WTC11 (cell line): ENCODE results near the gene CLASP1. TPM values are rescaled to one million over a fixed set of nuclear protein-coding genes. Genes with fewer than 3 reads are reported as not detected.

Experiments
- ATAC-seq: fragments of 200-7000 bp; cut with Tn5 transposase; 2 replicates; pipeline ENCODE4 v1.10.0; 2021; ENCODE audit warnings: mild to moderate bottlenecking, moderate library complexity
- CTCF ChIA-PET: fragments of 300-600 bp; sonication (Branson Sonifier 250); formaldehyde crosslinking; loops from one replicate; lab custom pipeline; 2021; ENCODE audit warnings: antibody characterized with exemption; lab: Charles Lee
- POLR2A ChIA-PET: fragments of 350-600 bp; sonication (Branson Sonifier 250); formaldehyde crosslinking; loops from one replicate; lab custom pipeline; 2021; ENCODE audit warnings: antibody characterized with exemption; lab: Charles Lee
- DNase-seq: peaks from one replicate; pipeline ENCODE4 v3.0.0; 2021; ENCODE audit warnings: low spot score
- H3K27ac Mint-ChIP-seq: 2 replicates; pipeline ENCODE4 v1.8.0; 2021; ENCODE audit warnings: mixed read lengths
- H3K27me3 Mint-ChIP-seq: 2 replicates; pipeline ENCODE4 v1.8.0; 2021; ENCODE audit warnings: low read depth, mild to moderate bottlenecking, moderate library complexity, mixed read lengths
- H3K36me3 Mint-ChIP-seq: 2 replicates; pipeline ENCODE4 v1.8.0; 2021; ENCODE audit warnings: mixed read lengths
- H3K4me1 Mint-ChIP-seq: 2 replicates; pipeline ENCODE4 v1.8.0; 2022; ENCODE audit warnings: mixed read lengths
- H3K4me3 Mint-ChIP-seq: 2 replicates; pipeline ENCODE4 v1.8.0; 2021; ENCODE audit warnings: mild to moderate bottlenecking, moderate library complexity, mixed read lengths
- H3K9me3 Mint-ChIP-seq: 2 replicates; pipeline ENCODE4 v1.8.0; 2021; ENCODE audit warnings: mixed read lengths
- CBFB ChIP-seq: sonication (generic); formaldehyde crosslinking; IDR thresholded peaks from 2 replicates; pipeline ENCODE4 v1.8.1; 2022; ENCODE audit warnings: mild to moderate bottlenecking, low read depth, missing genetic modification reagents
- CREB1 ChIP-seq: sonication (generic); formaldehyde crosslinking; IDR thresholded peaks from 2 replicates; pipeline ENCODE4 v1.8.0; 2023; ENCODE audit warnings: mild to moderate bottlenecking, missing genetic modification reagents
- GTF2I ChIP-seq: fragments of 250-450 bp; sonication (Bioruptor Pico); conservative IDR thresholded peaks from 2 replicates; pipeline ENCODE4 v1.4.0; 2021; ENCODE audit warnings: mild to moderate bottlenecking
- HMGA2 ChIP-seq: fragments of 250-450 bp; sonication (Bioruptor Pico); IDR thresholded peaks from 2 replicates; pipeline ENCODE4 v1.4.0; 2021; ENCODE audit warnings: mild to moderate bottlenecking, moderate library complexity
- IRF2 ChIP-seq: sonication (generic); formaldehyde crosslinking; IDR thresholded peaks from 2 replicates; pipeline ENCODE4 v1.8.0; 2022; ENCODE audit warnings: low read depth, missing genetic modification reagents, borderline replicate concordance
- JUN ChIP-seq: sonication (generic); formaldehyde crosslinking; IDR thresholded peaks from 2 replicates; pipeline ENCODE4 v1.8.0; 2023; ENCODE audit warnings: mild to moderate bottlenecking, missing genetic modification reagents
- MYBL2 ChIP-seq: sonication (generic); formaldehyde crosslinking; IDR thresholded peaks from 2 replicates; pipeline ENCODE4 v1.8.1; 2023; ENCODE audit warnings: mild to moderate bottlenecking, moderate library complexity, missing genetic modification reagents
- NFE2L1 ChIP-seq: sonication (generic); formaldehyde crosslinking; IDR thresholded peaks from 2 replicates; pipeline ENCODE4 v1.8.1; 2023; ENCODE audit warnings: missing genetic modification reagents
- NFYB ChIP-seq: sonication (generic); formaldehyde crosslinking; conservative IDR thresholded peaks from 2 replicates; pipeline ENCODE4 v1.8.0; 2022; ENCODE audit warnings: low read depth, missing genetic modification reagents
- SOX15 ChIP-seq: fragments of 250-450 bp; sonication (Bioruptor Pico); IDR thresholded peaks from 2 replicates; pipeline ENCODE4 v1.9.0; 2021; ENCODE audit warnings: mild to moderate bottlenecking
- SP1 ChIP-seq: sonication (generic); formaldehyde crosslinking; conservative IDR thresholded peaks from 2 replicates; pipeline ENCODE4 v1.8.1; 2022; ENCODE audit warnings: missing genetic modification reagents
- TCF7 ChIP-seq: sonication (generic); formaldehyde crosslinking; IDR thresholded peaks from 2 replicates; pipeline ENCODE4 v1.8.0; 2022; ENCODE audit warnings: mild to moderate bottlenecking, low read depth, missing genetic modification reagents, moderate library complexity
- TEAD4 ChIP-seq: sonication (generic); formaldehyde crosslinking; IDR thresholded peaks from 2 replicates; pipeline ENCODE4 v1.8.0; 2022; ENCODE audit warnings: mild to moderate bottlenecking, missing genetic modification reagents
- ZBTB21 ChIP-seq: sonication (generic); formaldehyde crosslinking; IDR thresholded peaks from 2 replicates; pipeline ENCODE4 v1.8.1; 2023; ENCODE audit warnings: mild to moderate bottlenecking, missing genetic modification reagents, borderline replicate concordance
- ZNF121 ChIP-seq: sonication (generic); formaldehyde crosslinking; IDR thresholded peaks from 2 replicates; pipeline ENCODE4 v1.8.0; 2023; ENCODE audit warnings: missing genetic modification reagents
- ZNF138 ChIP-seq: sonication (generic); formaldehyde crosslinking; conservative IDR thresholded peaks from 2 replicates; pipeline ENCODE4 v1.8.1; 2022; ENCODE audit warnings: mild to moderate bottlenecking, moderate library complexity, missing genetic modification reagents
- ZNF396 ChIP-seq: fragments of 250-450 bp; sonication (Bioruptor Pico); IDR thresholded peaks from 2 replicates; pipeline ENCODE4 v1.8.0; 2021; ENCODE audit warnings: mild to moderate bottlenecking, moderate library complexity, borderline replicate concordance
- total RNA-seq: library from RNA; stranded (reverse); gene quantifications from 3 replicates; pipeline ENCODE4 v1.2.3, GENCODE V29; 2021
- TF ChIP-seq, protein P1 (sequence below): sonication (generic); formaldehyde crosslinking; IDR thresholded peaks from 2 replicates; pipeline ENCODE4 v1.8.0; 2022; ENCODE audit warnings: mild to moderate bottlenecking, missing genetic modification reagents
- TF ChIP-seq, protein P2 (sequence below): sonication (generic); formaldehyde crosslinking; IDR thresholded peaks from 2 replicates; pipeline ENCODE4 v1.8.0; 2022; ENCODE audit warnings: mild to moderate bottlenecking, missing genetic modification reagents
- TF ChIP-seq, protein P3 (sequence below): sonication (generic); formaldehyde crosslinking; IDR thresholded peaks from 2 replicates; pipeline ENCODE4 v1.8.1; 2023; ENCODE audit warnings: mild to moderate bottlenecking, missing genetic modification reagents
- TF ChIP-seq, protein P4 (sequence below): sonication (generic); formaldehyde crosslinking; conservative IDR thresholded peaks from 2 replicates; pipeline ENCODE4 v1.8.1; 2022; ENCODE audit warnings: mild to moderate bottlenecking, missing genetic modification reagents
- TF ChIP-seq, protein P5 (sequence below): sonication (generic); formaldehyde crosslinking; conservative IDR thresholded peaks from 2 replicates; pipeline ENCODE4 v1.8.1; 2023; ENCODE audit warnings: mild to moderate bottlenecking, low read depth, missing genetic modification reagents, moderate library complexity
- TF ChIP-seq, protein P6 (sequence below): sonication (generic); formaldehyde crosslinking; IDR thresholded peaks from 2 replicates; pipeline ENCODE4 v1.8.1; 2022; ENCODE audit warnings: mild to moderate bottlenecking, moderate library complexity, missing genetic modification reagents
- TF ChIP-seq, protein P7 (sequence below): fragments of 250-450 bp; sonication (Bioruptor Pico); IDR thresholded peaks from 2 replicates; pipeline ENCODE4 v1.8.0; 2021; ENCODE audit warnings: mild to moderate bottlenecking
- TF ChIP-seq, protein P8 (sequence below): sonication (generic); formaldehyde crosslinking; IDR thresholded peaks from 2 replicates; pipeline ENCODE4 v1.8.1; 2023; ENCODE audit warnings: mild to moderate bottlenecking, missing genetic modification reagents, moderate library complexity

CLASP1 gene
- total RNA-seq, 1 experiment from 2014 or later: 50.0 TPM

DNA sequence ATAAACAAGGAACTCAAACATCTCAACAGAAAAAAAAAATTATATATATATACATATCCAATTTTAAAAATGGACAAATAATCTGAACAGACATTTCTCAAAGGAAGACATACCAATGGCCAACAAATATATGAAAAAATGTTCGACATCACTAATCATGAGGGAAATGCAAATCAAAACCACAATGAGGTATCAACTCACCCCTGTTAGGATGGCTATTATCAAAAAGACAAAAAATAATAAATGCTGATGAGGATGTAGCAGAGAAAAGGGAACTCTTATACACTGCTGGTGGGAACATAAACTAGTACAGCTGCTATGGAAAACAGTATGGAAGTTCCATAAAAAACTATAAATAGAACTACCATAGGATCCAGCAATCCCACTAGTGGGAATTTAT lies 46.1 kb downstream of the CLASP1 start:
- Mint-ChIP-seq H3K36me3 (peaks cover 19% of the 10 kb centered on the region; the same call in 1 of the 2 replicates), H3K4me3 (no peak overlapping the region), H3K27ac (no peak overlapping the region), H3K9me3 (no peaks in the 10 kb centered on the region), H3K27me3 (no peaks in the 10 kb centered on the region), H3K4me1 (no peaks in the 10 kb centered on the region; the same call in 1 of the 2 replicates)
- CTCF ChIA-PET: no interaction called here
- no peak for TF ChIP-seq ZNF138
- no peak for TF ChIP-seq SP1 (CRISPR knock-in tag)
- no peak for TF ChIP-seq NFE2L1 (CRISPR knock-in tag)
- no peak for TF ChIP-seq TEAD4 (CRISPR knock-in tag)
- no peak for TF ChIP-seq ZBTB21 (CRISPR knock-in tag)
- TF ChIP-seq, protein P1, sequence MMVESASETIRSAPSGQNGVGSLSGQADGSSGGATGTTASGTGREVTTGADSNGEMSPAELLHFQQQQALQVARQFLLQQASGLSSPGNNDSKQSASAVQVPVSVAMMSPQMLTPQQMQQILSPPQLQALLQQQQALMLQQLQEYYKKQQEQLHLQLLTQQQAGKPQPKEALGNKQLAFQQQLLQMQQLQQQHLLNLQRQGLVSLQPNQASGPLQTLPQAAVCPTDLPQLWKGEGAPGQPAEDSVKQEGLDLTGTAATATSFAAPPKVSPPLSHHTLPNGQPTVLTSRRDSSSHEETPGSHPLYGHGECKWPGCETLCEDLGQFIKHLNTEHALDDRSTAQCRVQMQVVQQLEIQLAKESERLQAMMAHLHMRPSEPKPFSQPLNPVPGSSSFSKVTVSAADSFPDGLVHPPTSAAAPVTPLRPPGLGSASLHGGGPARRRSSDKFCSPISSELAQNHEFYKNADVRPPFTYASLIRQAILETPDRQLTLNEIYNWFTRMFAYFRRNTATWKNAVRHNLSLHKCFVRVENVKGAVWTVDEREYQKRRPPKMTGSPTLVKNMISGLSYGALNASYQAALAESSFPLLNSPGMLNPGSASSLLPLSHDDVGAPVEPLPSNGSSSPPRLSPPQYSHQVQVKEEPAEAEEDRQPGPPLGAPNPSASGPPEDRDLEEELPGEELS: no peak
- no peak for TF ChIP-seq HMGA2 (CRISPR knock-in tag)
- TF ChIP-seq NFYB (CRISPR knock-in tag): no peak
- TF ChIP-seq, protein P2, sequence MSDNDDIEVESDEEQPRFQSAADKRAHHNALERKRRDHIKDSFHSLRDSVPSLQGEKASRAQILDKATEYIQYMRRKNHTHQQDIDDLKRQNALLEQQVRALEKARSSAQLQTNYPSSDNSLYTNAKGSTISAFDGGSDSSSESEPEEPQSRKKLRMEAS (CRISPR knock-in tag): no peak
- TF ChIP-seq, protein P3, sequence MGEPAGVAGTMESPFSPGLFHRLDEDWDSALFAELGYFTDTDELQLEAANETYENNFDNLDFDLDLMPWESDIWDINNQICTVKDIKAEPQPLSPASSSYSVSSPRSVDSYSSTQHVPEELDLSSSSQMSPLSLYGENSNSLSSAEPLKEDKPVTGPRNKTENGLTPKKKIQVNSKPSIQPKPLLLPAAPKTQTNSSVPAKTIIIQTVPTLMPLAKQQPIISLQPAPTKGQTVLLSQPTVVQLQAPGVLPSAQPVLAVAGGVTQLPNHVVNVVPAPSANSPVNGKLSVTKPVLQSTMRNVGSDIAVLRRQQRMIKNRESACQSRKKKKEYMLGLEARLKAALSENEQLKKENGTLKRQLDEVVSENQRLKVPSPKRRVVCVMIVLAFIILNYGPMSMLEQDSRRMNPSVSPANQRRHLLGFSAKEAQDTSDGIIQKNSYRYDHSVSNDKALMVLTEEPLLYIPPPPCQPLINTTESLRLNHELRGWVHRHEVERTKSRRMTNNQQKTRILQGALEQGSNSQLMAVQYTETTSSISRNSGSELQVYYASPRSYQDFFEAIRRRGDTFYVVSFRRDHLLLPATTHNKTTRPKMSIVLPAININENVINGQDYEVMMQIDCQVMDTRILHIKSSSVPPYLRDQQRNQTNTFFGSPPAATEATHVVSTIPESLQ: no peak
- no peak for TF ChIP-seq IRF2 (CRISPR knock-in tag)
- no peak for TF ChIP-seq TCF7 (CRISPR knock-in tag)
- no peak for TF ChIP-seq SOX15
- TF ChIP-seq, protein P4, sequence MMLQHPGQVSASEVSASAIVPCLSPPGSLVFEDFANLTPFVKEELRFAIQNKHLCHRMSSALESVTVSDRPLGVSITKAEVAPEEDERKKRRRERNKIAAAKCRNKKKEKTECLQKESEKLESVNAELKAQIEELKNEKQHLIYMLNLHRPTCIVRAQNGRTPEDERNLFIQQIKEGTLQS (CRISPR knock-in tag): no peak
- no peak for TF ChIP-seq GTF2I (CRISPR knock-in tag)
- POLR2A ChIA-PET: no interaction called here
- ATAC-seq (no peak), DNase-seq (no peak)

DNA sequence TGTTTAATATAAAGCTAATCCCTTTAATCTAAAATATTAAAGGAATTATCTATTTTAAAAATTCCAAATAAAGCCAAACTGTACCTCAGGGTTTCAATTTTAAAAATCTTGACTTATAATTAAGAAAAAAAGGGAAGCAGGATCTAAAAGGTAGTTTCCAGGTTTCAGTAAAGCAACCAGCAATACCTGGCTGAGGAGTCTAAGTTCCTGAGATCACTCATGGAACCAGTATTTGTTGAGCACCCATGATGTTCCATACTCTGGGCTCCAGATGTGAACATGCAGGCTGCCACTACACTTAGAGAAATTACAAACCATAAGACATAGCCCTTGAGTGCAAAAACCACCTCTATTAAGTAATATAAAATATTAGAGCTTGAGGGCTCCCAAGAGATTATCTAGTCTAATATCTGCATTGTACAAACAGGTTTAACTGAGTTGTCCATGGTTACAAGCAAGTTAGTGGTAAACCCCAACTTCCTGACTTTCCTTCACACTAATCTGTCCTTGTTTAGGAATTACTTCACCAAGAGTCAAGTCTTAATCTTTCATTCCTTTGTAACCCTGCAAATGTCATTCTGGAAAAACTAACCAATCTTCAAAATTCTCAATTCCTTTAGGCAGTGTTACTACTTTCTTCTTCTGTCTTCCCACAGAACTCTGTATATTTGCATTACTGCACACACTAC lies 49.2 kb downstream of the CLASP1 start:
- CTCF ChIA-PET: no interaction called here
- no peak for ATAC-seq
- POLR2A ChIA-PET: interaction anchor here (0.7 kb wide), 1 partner anchor 92 kb away, joined by 10 read pairs; no protein-coding TSS in a partner anchor
- H3K4me3 Mint-ChIP-seq: no peak overlapping the region
- peaks cover 12% of the 10 kb centered on the region for H3K4me1 Mint-ChIP-seq
- TF ChIP-seq MYBL2 (no peak), ZNF121 (CRISPR knock-in tag) (no peak), ZNF396 (CRISPR knock-in tag) (no peak), CBFB (CRISPR knock-in tag) (no peak), CREB1 (CRISPR knock-in tag) (no peak), JUN (no peak)
- TF ChIP-seq, protein P5, sequence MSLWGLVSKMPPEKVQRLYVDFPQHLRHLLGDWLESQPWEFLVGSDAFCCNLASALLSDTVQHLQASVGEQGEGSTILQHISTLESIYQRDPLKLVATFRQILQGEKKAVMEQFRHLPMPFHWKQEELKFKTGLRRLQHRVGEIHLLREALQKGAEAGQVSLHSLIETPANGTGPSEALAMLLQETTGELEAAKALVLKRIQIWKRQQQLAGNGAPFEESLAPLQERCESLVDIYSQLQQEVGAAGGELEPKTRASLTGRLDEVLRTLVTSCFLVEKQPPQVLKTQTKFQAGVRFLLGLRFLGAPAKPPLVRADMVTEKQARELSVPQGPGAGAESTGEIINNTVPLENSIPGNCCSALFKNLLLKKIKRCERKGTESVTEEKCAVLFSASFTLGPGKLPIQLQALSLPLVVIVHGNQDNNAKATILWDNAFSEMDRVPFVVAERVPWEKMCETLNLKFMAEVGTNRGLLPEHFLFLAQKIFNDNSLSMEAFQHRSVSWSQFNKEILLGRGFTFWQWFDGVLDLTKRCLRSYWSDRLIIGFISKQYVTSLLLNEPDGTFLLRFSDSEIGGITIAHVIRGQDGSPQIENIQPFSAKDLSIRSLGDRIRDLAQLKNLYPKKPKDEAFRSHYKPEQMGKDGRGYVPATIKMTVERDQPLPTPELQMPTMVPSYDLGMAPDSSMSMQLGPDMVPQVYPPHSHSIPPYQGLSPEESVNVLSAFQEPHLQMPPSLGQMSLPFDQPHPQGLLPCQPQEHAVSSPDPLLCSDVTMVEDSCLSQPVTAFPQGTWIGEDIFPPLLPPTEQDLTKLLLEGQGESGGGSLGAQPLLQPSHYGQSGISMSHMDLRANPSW: no peak
- TF ChIP-seq, protein P6, sequence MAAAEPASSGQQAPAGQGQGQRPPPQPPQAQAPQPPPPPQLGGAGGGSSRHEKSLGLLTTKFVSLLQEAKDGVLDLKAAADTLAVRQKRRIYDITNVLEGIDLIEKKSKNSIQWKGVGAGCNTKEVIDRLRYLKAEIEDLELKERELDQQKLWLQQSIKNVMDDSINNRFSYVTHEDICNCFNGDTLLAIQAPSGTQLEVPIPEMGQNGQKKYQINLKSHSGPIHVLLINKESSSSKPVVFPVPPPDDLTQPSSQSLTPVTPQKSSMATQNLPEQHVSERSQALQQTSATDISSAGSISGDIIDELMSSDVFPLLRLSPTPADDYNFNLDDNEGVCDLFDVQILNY (CRISPR knock-in tag): no peak
- TF ChIP-seq, protein P7, sequence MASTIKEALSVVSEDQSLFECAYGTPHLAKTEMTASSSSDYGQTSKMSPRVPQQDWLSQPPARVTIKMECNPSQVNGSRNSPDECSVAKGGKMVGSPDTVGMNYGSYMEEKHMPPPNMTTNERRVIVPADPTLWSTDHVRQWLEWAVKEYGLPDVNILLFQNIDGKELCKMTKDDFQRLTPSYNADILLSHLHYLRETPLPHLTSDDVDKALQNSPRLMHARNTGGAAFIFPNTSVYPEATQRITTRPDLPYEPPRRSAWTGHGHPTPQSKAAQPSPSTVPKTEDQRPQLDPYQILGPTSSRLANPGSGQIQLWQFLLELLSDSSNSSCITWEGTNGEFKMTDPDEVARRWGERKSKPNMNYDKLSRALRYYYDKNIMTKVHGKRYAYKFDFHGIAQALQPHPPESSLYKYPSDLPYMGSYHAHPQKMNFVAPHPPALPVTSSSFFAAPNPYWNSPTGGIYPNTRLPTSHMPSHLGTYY: no peak
- TF ChIP-seq, protein P8, sequence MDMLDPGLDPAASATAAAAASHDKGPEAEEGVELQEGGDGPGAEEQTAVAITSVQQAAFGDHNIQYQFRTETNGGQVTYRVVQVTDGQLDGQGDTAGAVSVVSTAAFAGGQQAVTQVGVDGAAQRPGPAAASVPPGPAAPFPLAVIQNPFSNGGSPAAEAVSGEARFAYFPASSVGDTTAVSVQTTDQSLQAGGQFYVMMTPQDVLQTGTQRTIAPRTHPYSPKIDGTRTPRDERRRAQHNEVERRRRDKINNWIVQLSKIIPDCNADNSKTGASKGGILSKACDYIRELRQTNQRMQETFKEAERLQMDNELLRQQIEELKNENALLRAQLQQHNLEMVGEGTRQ (CRISPR knock-in tag): no peak
- DNase-seq: no peak
- H3K27me3 Mint-ChIP-seq: no peaks in the 10 kb centered on the region
- no peak overlapping the region for H3K27ac Mint-ChIP-seq
- peaks cover 8% of the 10 kb centered on the region; the same call in 1 of the 2 replicates for H3K36me3 Mint-ChIP-seq
- no peaks in the 10 kb centered on the region for H3K9me3 Mint-ChIP-seq
